ENCODE results near the gene HCK. TPM values are rescaled to one million over a fixed set of nuclear protein-coding genes. Genes with fewer than 3 reads are reported as not detected.

HCK gene
- total and polyA plus RNA-seq, 9 donors = 1.7 to 11.4 (median 3.4) TPM

GRCh38 chr20:32037929-32038328 is 14.1 kb upstream of the HCK start:
- TF ChIP-seq CTCF (IDR thresholded peaks at IDR 0.05) (no peak), EP300 (IDR thresholded peaks at IDR 0.05) (no peak), POLR2A (IDR thresholded peaks at IDR 0.05) (no peak)
- intact Hi-C loops (cut with DNase I) = loop anchor here in 1 of 4 donors (5.0 kb wide), 1 partner anchor 216 kb away; no protein-coding TSS in a partner anchor
- WGBS, 3 donors = 59 to 83% (median 79%) methylated on average over 4 of the region's 4 CpGs
- no peak for DNase-seq
- Histone ChIP-seq H3K4me1 (ENCODE audit: insufficient read depth) (no peaks in the 10 kb centered on the region), H3K27me3 (no peaks in the 10 kb centered on the region), H3K9me3 (no peaks in the 10 kb centered on the region), H3K27ac (no peak overlapping the region), H3K36me3 (no peaks in the 10 kb centered on the region), H3K4me3 (no peak overlapping the region)

- Histone ChIP-seq H3K27me3 (no peaks in the 10 kb centered on the region), H3K4me1 (ENCODE audit: insufficient read depth) (no peaks in the 10 kb centered on the region), H3K27ac (no peak overlapping the region), H3K4me3 (no peak overlapping the region), H3K36me3 (no peaks in the 10 kb centered on the region), H3K9me3 (no peaks in the 10 kb centered on the region)
- intact Hi-C loops (cut with DNase I) = no loop called here
- 69 to 72% (median 70%) methylated on average over 10 of the region's 10 CpGs for WGBS, 3 donors
- TF ChIP-seq POLR2A (IDR thresholded peaks at IDR 0.05) (no peak), CTCF (IDR thresholded peaks at IDR 0.05) (no peak), EP300 (IDR thresholded peaks at IDR 0.05) (no peak)
- DNase-seq = no peak
Measured at GRCh38 chr20:32040142-32040953, 11.7 kb upstream of the HCK start.

GRCh38 chr20:32045999-32046398 is 6.0 kb upstream of the HCK start:
- H3K9me3 ChIP-seq = peaks cover 0 to 5% of the 10 kb centered on the region in 2 donors
- no peaks in the 10 kb centered on the region for H3K4me1 ChIP-seq (ENCODE audit: insufficient read depth)
- H3K27me3 ChIP-seq = no peaks in the 10 kb centered on the region
- no peak for DNase-seq
- H3K36me3 ChIP-seq = no peaks in the 10 kb centered on the region
- H3K27ac ChIP-seq = no peak overlapping the region
- no peak overlapping the region for H3K4me3 ChIP-seq
- TF ChIP-seq EP300 (IDR thresholded peaks at IDR 0.05) (no peak), POLR2A (IDR thresholded peaks at IDR 0.05) (no peak), CTCF (IDR thresholded peaks at IDR 0.05) (no peak)
- intact Hi-C loops (cut with DNase I) = no loop called here
- WGBS, 3 donors = 69 to 78% (median 78%) methylated on average over 3 of the region's 3 CpGs

- Histone ChIP-seq H3K4me1 (ENCODE audit: insufficient read depth) (no peaks in the 10 kb centered on the region), H3K27ac (no peak overlapping the region), H3K4me3 (no peak overlapping the region), H3K27me3 (no peaks in the 10 kb centered on the region), H3K36me3 (no peaks in the 10 kb centered on the region), H3K9me3 (peaks cover 0 to 5% of the 10 kb centered on the region in 2 donors)
- 90% methylated on average over 4 of the region's 4 CpGs for WGBS, 3 donors
- DNase-seq = no peak
- intact Hi-C loops (cut with DNase I) = no loop called here
- TF ChIP-seq CTCF (IDR thresholded peaks at IDR 0.05) (no peak), POLR2A (IDR thresholded peaks at IDR 0.05) (no peak), EP300 (IDR thresholded peaks at IDR 0.05) (no peak)
Measured at GRCh38 chr20:32050324-32050841, 1.7 kb upstream of the HCK start.

All from ovary (tissue), 9 donors.